Measurements from ENCODE around the gene EPHA5. TPM values are rescaled to one million over a fixed set of nuclear protein-coding genes. Genes with fewer than 3 reads are reported as not detected.

EPHA5 gene
- total RNA-seq, 4 donors from 2014 or later: 0.23 to 0.58 (median 0.37) TPM

DNA sequence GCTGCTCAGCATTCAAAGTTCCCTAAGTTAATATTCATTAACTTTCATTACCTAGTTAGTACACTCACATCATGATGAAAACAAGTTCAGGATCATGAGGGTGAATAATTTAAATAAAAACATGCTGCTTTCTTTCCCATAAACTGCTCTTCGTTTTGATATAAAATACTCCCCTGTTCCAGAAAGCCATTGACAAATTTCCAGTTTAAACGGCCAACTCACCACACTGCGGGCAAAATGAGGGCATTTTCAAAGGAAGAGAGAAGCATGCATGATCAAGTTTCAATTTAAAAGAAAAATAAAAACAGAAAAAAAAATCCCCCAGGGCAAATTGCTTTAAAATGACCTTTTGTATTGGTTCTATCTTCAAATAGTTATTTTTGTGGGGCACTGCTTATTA lies 69.6 kb downstream of the EPHA5 start:
- TF ChIP-seq EP300 (IDR thresholded peaks at IDR 0.05): no peak
- TF ChIP-seq POLR2AphosphoS5 (IDR thresholded peaks at IDR 0.05): no peak
- TF ChIP-seq POLR2A (IDR thresholded peaks at IDR 0.05; ENCODE audit: low read depth): no peak
- no peak for TF ChIP-seq CTCF (IDR thresholded peaks at IDR 0.05)
- intact Hi-C loops (cut with DNase I): no loop called here
- H3K27ac ChIP-seq (replicated peaks in 1 of 4): no peak overlapping the region
- no peaks in the 10 kb centered on the region for H3K36me3 ChIP-seq
- H3K4me1 ChIP-seq: no peaks in the 10 kb centered on the region
- H3K27me3 ChIP-seq: peaks cover 0 to 5% (median 0%) of the 10 kb centered on the region in 4 donors
- H3K9me3 ChIP-seq: no peaks in the 10 kb centered on the region
- WGBS: 73% methylated on average over 3 of the region's 3 CpGs
- no peak overlapping the region for H3K4me3 ChIP-seq
- no peak for DNase-seq (ENCODE audit: extremely low spot score)

- WGBS: 89% methylated on average over 2 of the region's 2 CpGs
- intact Hi-C loops (cut with DNase I): no loop called here
- TF ChIP-seq CTCF (IDR thresholded peaks at IDR 0.05): no peak
Measured at GRCh38 chr4:65599340-65599739, 70.9 kb downstream of the EPHA5 start.

DNA sequence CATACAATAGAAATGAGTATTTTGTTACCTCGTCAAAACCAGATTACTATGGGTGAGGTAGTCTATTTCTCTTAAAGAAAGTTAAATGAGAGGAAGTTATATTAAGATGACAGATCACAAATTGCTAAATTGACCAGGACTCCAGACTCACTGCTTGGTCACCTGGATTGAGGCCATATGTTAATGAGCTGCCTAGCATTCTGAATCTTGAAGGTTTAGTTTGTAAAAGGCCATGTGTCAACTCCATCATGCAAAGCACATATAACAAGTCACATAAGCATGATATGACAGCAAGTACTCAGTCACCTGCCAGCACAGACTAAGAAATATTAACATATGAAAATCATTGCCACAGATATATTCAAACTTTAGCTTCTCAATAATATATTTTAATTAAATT lies 72.6 kb downstream of the EPHA5 start:
- Histone ChIP-seq H3K9me3 (no peaks in the 10 kb centered on the region), H3K4me1 (no peaks in the 10 kb centered on the region), H3K36me3 (no peaks in the 10 kb centered on the region), H3K4me3 (no peak overlapping the region), H3K27ac (replicated peaks in 1 of 4) (no peak overlapping the region), H3K27me3 (peaks cover 0 to 5% (median 0%) of the 10 kb centered on the region in 4 donors)
- no peak for DNase-seq (ENCODE audit: extremely low spot score)
- 89% methylated on average over 1 of the region's 1 CpG for WGBS
- intact Hi-C loops (cut with DNase I): no loop called here
- no peak for TF ChIP-seq EP300 (IDR thresholded peaks at IDR 0.05)
- no peak for TF ChIP-seq POLR2A (IDR thresholded peaks at IDR 0.05; ENCODE audit: low read depth)
- no peak for TF ChIP-seq POLR2AphosphoS5 (IDR thresholded peaks at IDR 0.05)
- no peak for TF ChIP-seq CTCF (IDR thresholded peaks at IDR 0.05)

More at GRCh38 chr4:65599340-65599739, 70.9 kb downstream of the EPHA5 start:
- Histone ChIP-seq H3K27me3 (peaks cover 0 to 5% (median 0%) of the 10 kb centered on the region in 4 donors), H3K9me3 (no peaks in the 10 kb centered on the region), H3K4me3 (no peak overlapping the region), H3K27ac (replicated peaks in 1 of 4) (no peak overlapping the region), H3K36me3 (no peaks in the 10 kb centered on the region), H3K4me1 (no peaks in the 10 kb centered on the region)
- DNase-seq (ENCODE audit: extremely low spot score): no peak

- intact Hi-C loops (cut with DNase I): no loop called here
- H3K27ac ChIP-seq (replicated peaks in 1 of 4): no peak overlapping the region
- peaks cover 0 to 5% (median 0%) of the 10 kb centered on the region in 4 donors for H3K27me3 ChIP-seq
Measured at GRCh38 chr4:65592089-65592488, 78.2 kb downstream of the EPHA5 start.

DNA sequence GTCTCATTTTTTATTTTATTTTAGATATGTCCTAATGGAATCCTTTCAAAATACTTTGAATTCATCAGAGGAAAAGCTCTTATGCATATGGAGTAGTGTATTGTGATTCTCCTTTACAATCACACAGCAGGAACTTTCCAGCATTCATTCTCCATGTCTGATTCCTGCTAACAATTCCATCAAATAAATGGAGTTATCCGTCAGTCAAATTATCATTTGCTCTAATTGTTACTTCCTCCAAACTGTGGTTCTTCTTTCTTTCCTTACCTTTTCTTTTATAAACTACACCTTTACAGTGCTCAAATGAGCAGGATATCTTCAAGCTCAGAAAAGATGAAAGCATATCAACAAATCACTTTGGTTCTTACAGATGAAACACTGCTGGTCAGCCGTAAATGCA lies 80.4 kb downstream of the EPHA5 start:
- no peak overlapping the region for H3K4me3 ChIP-seq
- DNase-seq (ENCODE audit: extremely low spot score): no peak
- intact Hi-C loops (cut with DNase I): no loop called here
- TF ChIP-seq POLR2AphosphoS5 (IDR thresholded peaks at IDR 0.05) (no peak), CTCF (IDR thresholded peaks at IDR 0.05) (no peak), EP300 (IDR thresholded peaks at IDR 0.05) (no peak), POLR2A (IDR thresholded peaks at IDR 0.05; ENCODE audit: low read depth) (no peak)
- whole genome bisulfite sequencing: 56% methylated on average over 2 of the region's 2 CpGs
- H3K9me3 ChIP-seq: no peaks in the 10 kb centered on the region
- no peaks in the 10 kb centered on the region for H3K27me3 ChIP-seq
- no peak overlapping the region for H3K27ac ChIP-seq (replicated peaks in 1 of 4)
- H3K36me3 ChIP-seq: no peaks in the 10 kb centered on the region
- H3K4me1 ChIP-seq: no peaks in the 10 kb centered on the region

More at GRCh38 chr4:65592089-65592488, 78.2 kb downstream of the EPHA5 start:
- Histone ChIP-seq H3K36me3 (no peaks in the 10 kb centered on the region), H3K4me3 (no peak overlapping the region), H3K4me1 (no peaks in the 10 kb centered on the region), H3K9me3 (no peaks in the 10 kb centered on the region)
- no peak for DNase-seq (ENCODE audit: extremely low spot score)
- WGBS: 39% methylated on average over 3 of the region's 3 CpGs
- TF ChIP-seq POLR2A (IDR thresholded peaks at IDR 0.05; ENCODE audit: low read depth) (no peak), EP300 (IDR thresholded peaks at IDR 0.05) (no peak)
